ENCODE data around the gene CARD8.

DNA sequence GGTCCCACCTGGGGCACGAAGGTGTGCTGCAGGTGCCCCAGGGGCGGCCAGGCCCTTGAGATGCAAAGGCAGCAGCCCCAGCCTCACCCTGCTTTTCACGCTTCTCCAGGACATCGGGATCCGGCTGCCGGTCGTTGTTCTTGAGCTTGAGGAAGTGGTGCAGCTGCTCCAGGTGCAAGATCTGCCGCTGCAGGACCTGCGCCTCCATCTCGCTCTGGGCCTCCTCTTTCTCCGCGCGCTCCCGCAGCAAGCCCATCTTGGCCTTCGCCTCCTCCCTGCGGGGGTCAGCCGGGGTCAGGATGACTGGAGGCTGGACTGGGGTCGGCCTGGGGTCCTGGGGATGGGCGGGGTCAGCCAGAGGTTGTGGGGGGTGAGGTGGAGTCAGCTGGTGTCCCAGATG lies 48.2 kb upstream of the CARD8 start:
- TF ChIP-seq EZH2 (IDR thresholded peaks at IDR 0.05; ENCODE audit: low read depth, unreplicated experiment) (no peak), CREB1 (CRISPR knock-in tag; IDR thresholded peaks at IDR 0.05; ENCODE audit: low read depth) (no peak), POLR2AphosphoS5 (IDR thresholded peaks at IDR 0.05; ENCODE audit: low read depth) (no peak), JUNB (IDR thresholded peaks at IDR 0.05; ENCODE audit: unreplicated experiment) (no peak)
- TF ChIP-seq, protein P1, sequence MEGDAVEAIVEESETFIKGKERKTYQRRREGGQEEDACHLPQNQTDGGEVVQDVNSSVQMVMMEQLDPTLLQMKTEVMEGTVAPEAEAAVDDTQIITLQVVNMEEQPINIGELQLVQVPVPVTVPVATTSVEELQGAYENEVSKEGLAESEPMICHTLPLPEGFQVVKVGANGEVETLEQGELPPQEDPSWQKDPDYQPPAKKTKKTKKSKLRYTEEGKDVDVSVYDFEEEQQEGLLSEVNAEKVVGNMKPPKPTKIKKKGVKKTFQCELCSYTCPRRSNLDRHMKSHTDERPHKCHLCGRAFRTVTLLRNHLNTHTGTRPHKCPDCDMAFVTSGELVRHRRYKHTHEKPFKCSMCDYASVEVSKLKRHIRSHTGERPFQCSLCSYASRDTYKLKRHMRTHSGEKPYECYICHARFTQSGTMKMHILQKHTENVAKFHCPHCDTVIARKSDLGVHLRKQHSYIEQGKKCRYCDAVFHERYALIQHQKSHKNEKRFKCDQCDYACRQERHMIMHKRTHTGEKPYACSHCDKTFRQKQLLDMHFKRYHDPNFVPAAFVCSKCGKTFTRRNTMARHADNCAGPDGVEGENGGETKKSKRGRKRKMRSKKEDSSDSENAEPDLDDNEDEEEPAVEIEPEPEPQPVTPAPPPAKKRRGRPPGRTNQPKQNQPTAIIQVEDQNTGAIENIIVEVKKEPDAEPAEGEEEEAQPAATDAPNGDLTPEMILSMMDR (conservative IDR thresholded peaks at IDR 0.05; ENCODE audit: low read depth in 2 of 2) = no peak
- TF ChIP-seq, protein P2, sequence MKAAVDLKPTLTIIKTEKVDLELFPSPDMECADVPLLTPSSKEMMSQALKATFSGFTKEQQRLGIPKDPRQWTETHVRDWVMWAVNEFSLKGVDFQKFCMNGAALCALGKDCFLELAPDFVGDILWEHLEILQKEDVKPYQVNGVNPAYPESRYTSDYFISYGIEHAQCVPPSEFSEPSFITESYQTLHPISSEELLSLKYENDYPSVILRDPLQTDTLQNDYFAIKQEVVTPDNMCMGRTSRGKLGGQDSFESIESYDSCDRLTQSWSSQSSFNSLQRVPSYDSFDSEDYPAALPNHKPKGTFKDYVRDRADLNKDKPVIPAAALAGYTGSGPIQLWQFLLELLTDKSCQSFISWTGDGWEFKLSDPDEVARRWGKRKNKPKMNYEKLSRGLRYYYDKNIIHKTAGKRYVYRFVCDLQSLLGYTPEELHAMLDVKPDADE (IDR thresholded peaks at IDR 0.05) = no peak
- TF ChIP-seq, protein P3, sequence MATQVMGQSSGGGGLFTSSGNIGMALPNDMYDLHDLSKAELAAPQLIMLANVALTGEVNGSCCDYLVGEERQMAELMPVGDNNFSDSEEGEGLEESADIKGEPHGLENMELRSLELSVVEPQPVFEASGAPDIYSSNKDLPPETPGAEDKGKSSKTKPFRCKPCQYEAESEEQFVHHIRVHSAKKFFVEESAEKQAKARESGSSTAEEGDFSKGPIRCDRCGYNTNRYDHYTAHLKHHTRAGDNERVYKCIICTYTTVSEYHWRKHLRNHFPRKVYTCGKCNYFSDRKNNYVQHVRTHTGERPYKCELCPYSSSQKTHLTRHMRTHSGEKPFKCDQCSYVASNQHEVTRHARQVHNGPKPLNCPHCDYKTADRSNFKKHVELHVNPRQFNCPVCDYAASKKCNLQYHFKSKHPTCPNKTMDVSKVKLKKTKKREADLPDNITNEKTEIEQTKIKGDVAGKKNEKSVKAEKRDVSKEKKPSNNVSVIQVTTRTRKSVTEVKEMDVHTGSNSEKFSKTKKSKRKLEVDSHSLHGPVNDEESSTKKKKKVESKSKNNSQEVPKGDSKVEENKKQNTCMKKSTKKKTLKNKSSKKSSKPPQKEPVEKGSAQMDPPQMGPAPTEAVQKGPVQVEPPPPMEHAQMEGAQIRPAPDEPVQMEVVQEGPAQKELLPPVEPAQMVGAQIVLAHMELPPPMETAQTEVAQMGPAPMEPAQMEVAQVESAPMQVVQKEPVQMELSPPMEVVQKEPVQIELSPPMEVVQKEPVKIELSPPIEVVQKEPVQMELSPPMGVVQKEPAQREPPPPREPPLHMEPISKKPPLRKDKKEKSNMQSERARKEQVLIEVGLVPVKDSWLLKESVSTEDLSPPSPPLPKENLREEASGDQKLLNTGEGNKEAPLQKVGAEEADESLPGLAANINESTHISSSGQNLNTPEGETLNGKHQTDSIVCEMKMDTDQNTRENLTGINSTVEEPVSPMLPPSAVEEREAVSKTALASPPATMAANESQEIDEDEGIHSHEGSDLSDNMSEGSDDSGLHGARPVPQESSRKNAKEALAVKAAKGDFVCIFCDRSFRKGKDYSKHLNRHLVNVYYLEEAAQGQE (IDR thresholded peaks at IDR 0.05; ENCODE audit: unreplicated experiment) = no peak

All from GM23338 (cell line).